ENCODE data around the gene ZCCHC9.

DNA sequence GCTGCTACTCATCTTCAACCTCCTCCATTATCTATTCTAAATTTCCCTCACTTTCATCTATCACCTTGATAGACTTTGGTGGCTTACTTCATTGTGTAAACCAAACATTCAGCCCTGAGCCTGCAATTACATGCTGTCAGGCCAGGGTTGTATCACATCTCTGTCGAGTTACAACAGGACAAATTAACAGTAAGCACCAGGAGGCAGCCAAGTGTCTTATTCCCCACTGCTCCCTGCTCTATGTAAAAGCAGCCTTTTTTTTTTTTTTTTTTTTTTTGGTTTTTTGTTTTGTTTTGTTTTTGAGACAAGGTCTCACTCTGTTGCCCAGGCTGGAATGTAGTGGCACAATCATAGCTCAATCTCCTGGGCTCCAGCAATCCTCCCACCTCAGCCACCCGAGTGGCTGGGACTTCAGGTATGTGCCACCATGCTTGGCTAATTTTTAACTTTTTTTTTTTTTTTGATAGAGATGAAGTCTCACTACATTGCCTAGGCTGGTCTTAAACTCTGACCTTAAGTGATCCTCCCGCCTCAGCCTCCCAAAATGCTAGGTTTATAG is 15.2 kb upstream of the ZCCHC9 start:
- TF ChIP-seq CTCF (conservative IDR thresholded peaks at IDR 0.05; ENCODE audit: low read length) (no peak), EZH2phosphoT487 (IDR thresholded peaks at IDR 0.05; ENCODE audit: borderline replicate concordance) (no peak)

Measured in Loucy (cell line).